Left forelimb (tissue), 1 donor: Measurements from ENCODE around the gene TCF4.

Source experiments
- DNase-seq: peaks from one replicate; pipeline ENCODE4 v3.0.0-alpha.2; 2018; ENCODE audit warnings: low spot score

TCF4 gene

GRCh38 chr18:55439056-55439455 lies 148.9 kb downstream of the TCF4 start:
- DNase-seq = no peak

GRCh38 chr18:55435592-55435991 lies 152.4 kb downstream of the TCF4 start:
- DNase-seq = no peak

GRCh38 chr18:55433648-55434047 lies 154.3 kb downstream of the TCF4 start:
- DNase-seq = no peak

- no peak for DNase-seq
Measured at GRCh38 chr18:55433140-55433539, 154.9 kb downstream of the TCF4 start.

- DNase-seq = no peak
Measured at GRCh38 chr18:55432307-55433040, 155.5 kb downstream of the TCF4 start.

GRCh38 chr18:55430026-55430425 lies 158.0 kb downstream of the TCF4 start:
- no peak for DNase-seq

GRCh38 chr18:55427951-55428350 lies 160.0 kb downstream of the TCF4 start:
- no peak for DNase-seq

GRCh38 chr18:55425698-55426097 lies 162.3 kb downstream of the TCF4 start:
- DNase-seq = no peak

- DNase-seq = peak; percentile 79
Measured at GRCh38 chr18:55422456-55423180, 165.4 kb downstream of the TCF4 start.

GRCh38 chr18:55421615-55422419 lies 166.2 kb downstream of the TCF4 start:
- no peak for DNase-seq

- no peak for DNase-seq
Measured at GRCh38 chr18:55421308-55421614, 166.7 kb downstream of the TCF4 start.

GRCh38 chr18:55420665-55421307 lies 167.2 kb downstream of the TCF4 start:
- DNase-seq = no peak

- no peak for DNase-seq
Measured at GRCh38 chr18:55419947-55420664, 167.9 kb downstream of the TCF4 start.

- no peak for DNase-seq
Measured at GRCh38 chr18:55419132-55419946, 168.7 kb downstream of the TCF4 start.

GRCh38 chr18:55418439-55418838 lies 169.6 kb downstream of the TCF4 start:
- DNase-seq = no peak

GRCh38 chr18:55416791-55417190 lies 171.2 kb downstream of the TCF4 start:
- DNase-seq = no peak

- peak; percentile 81 for DNase-seq
Measured at GRCh38 chr18:55415258-55415871, 172.6 kb downstream of the TCF4 start.

- DNase-seq = no peak
Measured at GRCh38 chr18:55414475-55414874, 173.5 kb downstream of the TCF4 start.

- DNase-seq = no peak
Measured at GRCh38 chr18:55413474-55413873, 174.5 kb downstream of the TCF4 start.

GRCh38 chr18:55407774-55408535 lies 180.0 kb downstream of the TCF4 start:
- no peak for DNase-seq
